Glomerular visceral epithelial cell (primary cell): Measurements from ENCODE around the gene AMACR.
"Not testable (repeated sequence)": the region's sequence is repeated elsewhere in the genome, so short reads cannot be mapped to it uniquely, and the experiment has no call there.

Experiments
- DNase-seq: peaks from one replicate; pipeline ENCODE4 v3.0.0-alpha.2; 2016; ENCODE audit errors: extremely low spot score

The AMACR gene

GRCh38 chr5:33968211-33969005 lies 39.4 kb downstream of the AMACR start:
- no peak for DNase-seq

GRCh38 chr5:33966805-33967204 lies 41.0 kb downstream of the AMACR start:
- DNase-seq, result no peak

DNA sequence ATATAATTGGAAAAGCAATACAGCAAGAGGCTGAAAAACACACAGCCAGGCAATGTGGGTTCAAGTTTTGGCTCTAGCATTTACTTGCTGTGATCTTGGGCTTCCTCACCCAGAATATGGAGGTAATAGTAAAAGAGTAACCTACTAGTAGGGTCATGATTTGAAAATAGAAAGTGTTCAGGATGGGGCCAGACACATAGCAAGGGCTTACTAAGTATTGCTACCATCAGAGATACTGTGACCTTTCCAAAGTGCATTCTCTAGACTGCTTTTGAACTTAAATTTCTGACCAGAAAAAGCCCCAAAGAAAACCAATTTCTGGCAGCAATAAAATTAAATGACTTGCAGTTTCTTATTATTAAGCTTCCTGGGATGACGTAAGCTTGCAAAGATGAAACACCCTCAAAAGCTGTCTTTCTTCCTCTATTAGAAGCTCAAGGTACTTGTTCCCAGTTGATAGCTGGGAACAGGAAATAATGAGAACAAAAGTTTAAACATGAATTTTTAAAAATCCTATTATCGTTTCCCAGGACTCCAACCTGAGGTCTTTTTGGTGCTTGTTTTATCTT lies 43.6 kb downstream of the AMACR start:
- no peak for DNase-seq

GRCh38 chr5:33958176-33958575 lies 49.7 kb downstream of the AMACR start:
- no peak for DNase-seq

- no peak for DNase-seq
Measured at GRCh38 chr5:33957577-33958150, 50.2 kb downstream of the AMACR start.

GRCh38 chr5:33952175-33952574 lies 55.7 kb downstream of the AMACR start:
- DNase-seq, result not testable (repeated sequence)

- no peak for DNase-seq
Measured at GRCh38 chr5:33944543-33945132, 63.2 kb downstream of the AMACR start.

DNA sequence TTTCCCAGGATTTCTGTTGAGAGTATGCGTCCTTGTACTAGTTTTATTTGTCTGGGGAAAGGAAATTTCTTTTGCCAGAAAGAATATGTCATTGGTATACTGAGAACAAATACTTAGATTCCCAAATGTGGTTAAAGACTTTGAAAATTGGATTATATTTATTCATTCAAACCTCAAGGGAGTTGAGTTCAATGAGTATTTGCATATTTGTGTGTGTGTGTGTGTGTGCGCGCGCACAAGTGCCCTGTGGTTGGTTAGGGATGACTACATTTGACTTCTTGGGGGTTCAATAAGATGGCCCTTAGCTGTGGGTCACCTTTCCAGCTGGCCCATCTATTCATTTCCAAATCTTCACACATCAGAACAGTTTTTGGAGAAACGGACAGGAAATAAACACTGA lies 66.8 kb downstream of the AMACR start:
- no peak for DNase-seq

DNA sequence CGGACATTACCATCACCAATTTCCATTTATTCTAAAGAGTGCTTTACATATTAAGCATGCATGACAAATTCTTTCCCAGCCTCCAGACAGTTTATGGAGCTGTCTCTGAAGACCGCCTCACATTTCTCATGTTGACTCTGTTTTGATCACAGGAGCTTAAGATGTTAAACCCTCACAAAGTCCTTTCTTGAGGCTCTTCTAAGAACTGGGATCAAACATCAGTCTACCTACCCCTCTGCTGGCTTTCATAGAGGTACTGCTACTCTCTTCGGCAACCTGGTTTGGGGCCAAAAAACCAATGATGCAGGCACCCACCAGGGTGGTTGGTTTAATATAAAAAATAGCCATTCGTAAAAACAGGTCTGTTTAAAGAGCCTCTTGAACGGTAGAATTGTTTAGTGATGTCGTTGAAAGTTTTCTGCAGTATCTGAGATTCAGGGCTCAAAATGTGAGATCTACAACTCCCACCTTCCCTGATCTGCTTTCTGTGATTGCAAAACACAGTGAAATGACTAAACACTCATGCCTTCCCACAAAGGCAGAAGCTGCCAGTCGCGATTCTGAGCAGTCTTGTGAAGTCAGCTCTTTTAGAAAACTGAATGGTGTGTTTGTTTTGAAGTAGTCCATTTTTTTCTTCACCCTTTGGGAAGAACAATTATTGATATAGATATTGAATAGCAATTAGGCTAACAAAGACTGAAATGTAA lies 68.1 kb downstream of the AMACR start:
- peak; percentile 5 for DNase-seq

DNA sequence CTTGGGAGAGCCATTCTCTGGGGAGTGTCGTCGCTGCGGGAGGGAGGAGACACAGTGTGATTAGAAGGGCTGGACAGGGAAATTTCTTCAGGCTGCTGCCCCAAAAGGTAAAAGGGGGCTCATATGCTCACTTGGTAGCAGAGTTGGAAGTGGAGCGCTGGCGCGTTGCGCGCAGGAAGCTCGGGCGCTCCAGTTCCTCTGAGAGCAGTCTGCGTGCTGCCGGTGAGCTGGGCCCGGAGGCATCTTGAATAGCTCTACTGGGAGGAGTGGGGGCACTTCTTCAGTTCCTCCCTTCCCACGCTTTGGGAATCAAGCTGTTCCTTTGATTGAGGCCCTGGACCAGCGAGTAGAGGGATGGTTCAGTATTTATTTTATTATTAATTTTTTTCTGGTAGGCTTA lies 69.0 kb downstream of the AMACR start:
- no peak for DNase-seq

- DNase-seq, result no peak
Measured at GRCh38 chr5:33938507-33938796, 69.4 kb downstream of the AMACR start.

DNA sequence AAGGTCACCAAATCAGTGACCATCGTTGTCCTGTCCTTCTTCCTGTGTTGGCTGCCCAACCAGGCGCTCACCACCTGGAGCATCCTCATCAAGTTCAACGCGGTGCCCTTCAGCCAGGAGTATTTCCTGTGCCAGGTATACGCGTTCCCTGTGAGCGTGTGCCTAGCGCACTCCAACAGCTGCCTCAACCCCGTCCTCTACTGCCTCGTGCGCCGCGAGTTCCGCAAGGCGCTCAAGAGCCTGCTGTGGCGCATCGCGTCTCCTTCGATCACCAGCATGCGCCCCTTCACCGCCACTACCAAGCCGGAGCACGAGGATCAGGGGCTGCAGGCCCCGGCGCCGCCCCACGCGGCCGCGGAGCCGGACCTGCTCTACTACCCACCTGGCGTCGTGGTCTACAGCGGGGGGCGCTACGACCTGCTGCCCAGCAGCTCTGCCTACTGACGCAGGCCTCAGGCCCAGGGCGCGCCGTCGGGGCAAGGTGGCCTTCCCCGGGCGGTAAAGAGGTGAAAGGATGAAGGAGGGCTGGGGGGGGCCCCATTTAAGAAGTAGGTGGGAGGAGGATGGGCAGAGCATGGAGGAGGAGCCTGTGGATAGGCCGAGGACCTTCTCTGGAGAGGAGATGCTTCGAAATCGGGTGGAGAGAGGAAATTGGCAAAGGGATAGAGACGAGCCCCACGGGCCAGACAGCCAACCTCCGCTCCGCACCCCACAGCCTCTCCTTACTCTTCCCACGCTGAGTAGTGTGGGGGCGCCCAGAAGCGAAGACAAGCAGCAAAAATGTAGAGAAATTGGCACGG lies 69.9 kb downstream of the AMACR start:
- DNase-seq, result no peak

DNA sequence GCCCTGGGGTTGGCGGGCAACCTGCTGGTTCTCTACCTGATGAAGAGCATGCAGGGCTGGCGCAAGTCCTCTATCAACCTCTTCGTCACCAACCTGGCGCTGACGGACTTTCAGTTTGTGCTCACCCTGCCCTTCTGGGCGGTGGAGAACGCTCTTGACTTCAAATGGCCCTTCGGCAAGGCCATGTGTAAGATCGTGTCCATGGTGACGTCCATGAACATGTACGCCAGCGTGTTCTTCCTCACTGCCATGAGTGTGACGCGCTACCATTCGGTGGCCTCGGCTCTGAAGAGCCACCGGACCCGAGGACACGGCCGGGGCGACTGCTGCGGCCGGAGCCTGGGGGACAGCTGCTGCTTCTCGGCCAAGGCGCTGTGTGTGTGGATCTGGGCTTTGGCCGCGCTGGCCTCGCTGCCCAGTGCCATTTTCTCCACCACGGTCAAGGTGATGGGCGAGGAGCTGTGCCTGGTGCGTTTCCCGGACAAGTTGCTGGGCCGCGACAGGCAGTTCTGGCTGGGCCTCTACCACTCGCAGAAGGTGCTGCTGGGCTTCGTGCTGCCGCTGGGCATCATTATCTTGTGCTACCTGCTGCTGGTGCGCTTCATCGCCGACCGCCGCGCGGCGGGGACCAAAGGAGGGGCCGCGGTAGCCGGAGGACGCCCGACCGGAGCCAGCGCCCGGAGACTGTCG lies 70.7 kb downstream of the AMACR start:
- no peak for DNase-seq

- peak; percentile 46 for DNase-seq
Measured at GRCh38 chr5:33936381-33937016, 71.4 kb downstream of the AMACR start, which contains the start of gene RXFP3. TSS of gene RXFP3 (plus strand) at chr5:33936386. CDS start at chr5:33936741, 355 bp downstream.
